Measurements from ENCODE around the gene RPUSD2.

- TF ChIP-seq REST (IDR thresholded peaks at IDR 0.05; ENCODE audit: insufficient read depth in 1 of 2, low read depth in 2 of 2, low read length in 1 of 2) (no peak), CTCF (IDR thresholded peaks at IDR 0.05) (no peak), SIN3A (IDR thresholded peaks at IDR 0.05; ENCODE audit: borderline replicate concordance, insufficient read depth, low read depth, low read length) (no peak), POLR2AphosphoS5 (IDR thresholded peaks at IDR 0.05; ENCODE audit: low read depth, low read length) (no peak), TCF7L2 (IDR thresholded peaks at IDR 0.05; ENCODE audit: low read depth, low read length) (no peak)
Measured at GRCh38 chr15:40555876-40556275, 13.2 kb upstream of the RPUSD2 start.
